Transverse colon (tissue), 3 donors: ENCODE data around the gene PNPLA1.

Source experiments
- EP300 ChIP-seq: sonication (generic); formaldehyde crosslinking; IDR thresholded peaks from one replicate; pipeline ENCODE4 v1.6.1; 2017; ENCODE audit warnings: antibody characterized with exemption, low read depth
- POLR2A ChIP-seq: fragments of 450-650 bp; IDR thresholded peaks from one replicate; pipeline ENCODE4 v1.6.1; 2016; ENCODE audit warnings: antibody characterized with exemption, mild to moderate bottlenecking, moderate library complexity
- TF ChIP-seq, protein P1 (sequence below), 5 experiments: fragments of 200-600 bp in 3 of 5; fragments of 450-650 bp in 2 of 5; sonication (generic) in 3 of 5; IDR thresholded peaks; 1 replicate in 2 of 5; 2 replicates in 3 of 5; pipeline ENCODE4 v1.5.1; 2016 to 2017; ENCODE audit warnings: antibody characterized with exemption in 5 of 5, inconsistent platforms in 3 of 5, mild to moderate bottlenecking in 2 of 5, moderate library complexity in 1 of 5

GRCh38 chr6:36226438-36227047, 43.3 kb upstream of the PNPLA1 start:
- TF ChIP-seq, protein P1, sequence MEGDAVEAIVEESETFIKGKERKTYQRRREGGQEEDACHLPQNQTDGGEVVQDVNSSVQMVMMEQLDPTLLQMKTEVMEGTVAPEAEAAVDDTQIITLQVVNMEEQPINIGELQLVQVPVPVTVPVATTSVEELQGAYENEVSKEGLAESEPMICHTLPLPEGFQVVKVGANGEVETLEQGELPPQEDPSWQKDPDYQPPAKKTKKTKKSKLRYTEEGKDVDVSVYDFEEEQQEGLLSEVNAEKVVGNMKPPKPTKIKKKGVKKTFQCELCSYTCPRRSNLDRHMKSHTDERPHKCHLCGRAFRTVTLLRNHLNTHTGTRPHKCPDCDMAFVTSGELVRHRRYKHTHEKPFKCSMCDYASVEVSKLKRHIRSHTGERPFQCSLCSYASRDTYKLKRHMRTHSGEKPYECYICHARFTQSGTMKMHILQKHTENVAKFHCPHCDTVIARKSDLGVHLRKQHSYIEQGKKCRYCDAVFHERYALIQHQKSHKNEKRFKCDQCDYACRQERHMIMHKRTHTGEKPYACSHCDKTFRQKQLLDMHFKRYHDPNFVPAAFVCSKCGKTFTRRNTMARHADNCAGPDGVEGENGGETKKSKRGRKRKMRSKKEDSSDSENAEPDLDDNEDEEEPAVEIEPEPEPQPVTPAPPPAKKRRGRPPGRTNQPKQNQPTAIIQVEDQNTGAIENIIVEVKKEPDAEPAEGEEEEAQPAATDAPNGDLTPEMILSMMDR (IDR thresholded peaks at IDR 0.05): no peak
- TF ChIP-seq EP300 (no peak), POLR2A (no peak)
